Right lobe of liver (tissue), 4 donors: ENCODE results near the gene TLN1.

ENCODE experiments used
- POLR2A ChIP-seq: fragments of 450-650 bp; IDR thresholded peaks from one replicate; pipeline ENCODE4 v1.6.1; 2017; ENCODE audit warnings: antibody characterized with exemption, mild to moderate bottlenecking
- TF ChIP-seq, protein P1 (sequence below), 4 donors: fragments of 200-600 bp in 3 of 4; fragments of 450-650 bp in 1 of 4; IDR thresholded peaks; one replicate each; pipeline versions ENCODE4 v1.5.1 to v1.8.0; 2016 to 2022; ENCODE audit warnings: antibody characterized with exemption in 4 of 4, mild to moderate bottlenecking in 2 of 4
- donor health status: DM: no; HTN: no; CAD: no.
- donor health status: DM: no; HTN: no; CAD: no.
- donor health status: DM: no; HTN: yes; CAD: no.

DNA sequence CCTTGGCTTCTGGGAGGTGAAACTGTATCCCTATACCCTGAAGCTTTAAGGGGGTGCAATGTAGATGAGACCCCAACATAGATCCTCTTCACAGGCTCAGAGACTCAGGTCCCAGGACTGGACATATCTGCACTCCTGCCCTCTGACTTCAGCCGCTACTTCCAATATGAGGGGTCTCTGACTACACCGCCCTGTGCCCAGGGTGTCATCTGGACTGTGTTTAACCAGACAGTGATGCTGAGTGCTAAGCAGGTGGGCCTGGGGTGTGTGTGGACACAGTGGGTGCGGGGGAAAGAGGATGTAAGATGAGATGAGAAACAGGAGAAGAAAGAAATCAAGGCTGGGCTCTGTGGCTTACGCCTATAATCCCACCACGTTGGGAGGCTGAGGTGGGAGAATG is 52.9 kb downstream of the TLN1 start:
- no peak for TF ChIP-seq POLR2A
- TF ChIP-seq, protein P1, sequence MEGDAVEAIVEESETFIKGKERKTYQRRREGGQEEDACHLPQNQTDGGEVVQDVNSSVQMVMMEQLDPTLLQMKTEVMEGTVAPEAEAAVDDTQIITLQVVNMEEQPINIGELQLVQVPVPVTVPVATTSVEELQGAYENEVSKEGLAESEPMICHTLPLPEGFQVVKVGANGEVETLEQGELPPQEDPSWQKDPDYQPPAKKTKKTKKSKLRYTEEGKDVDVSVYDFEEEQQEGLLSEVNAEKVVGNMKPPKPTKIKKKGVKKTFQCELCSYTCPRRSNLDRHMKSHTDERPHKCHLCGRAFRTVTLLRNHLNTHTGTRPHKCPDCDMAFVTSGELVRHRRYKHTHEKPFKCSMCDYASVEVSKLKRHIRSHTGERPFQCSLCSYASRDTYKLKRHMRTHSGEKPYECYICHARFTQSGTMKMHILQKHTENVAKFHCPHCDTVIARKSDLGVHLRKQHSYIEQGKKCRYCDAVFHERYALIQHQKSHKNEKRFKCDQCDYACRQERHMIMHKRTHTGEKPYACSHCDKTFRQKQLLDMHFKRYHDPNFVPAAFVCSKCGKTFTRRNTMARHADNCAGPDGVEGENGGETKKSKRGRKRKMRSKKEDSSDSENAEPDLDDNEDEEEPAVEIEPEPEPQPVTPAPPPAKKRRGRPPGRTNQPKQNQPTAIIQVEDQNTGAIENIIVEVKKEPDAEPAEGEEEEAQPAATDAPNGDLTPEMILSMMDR (IDR thresholded peaks at IDR 0.05), result no peak
